Measurements from ENCODE around the gene SETD4.

The SETD4 gene

GRCh38 chr21:35989138-35989735 is 71.1 kb downstream of the SETD4 start:
- H3K36me3 ChIP-seq (ENCODE audit: control insufficient read depth, insufficient read depth, low read length) = no peaks in the 10 kb centered on the region
- DNase-seq (ENCODE audit: low read depth, low spot score) = no peak
- H3K27me3 ChIP-seq (ENCODE audit: control insufficient read depth, insufficient read depth, low read length) = no peaks in the 10 kb centered on the region
- H3K27ac ChIP-seq (ENCODE audit: low read length) = no peak overlapping the region
- H3K4me3 ChIP-seq (ENCODE audit: low read length) = no peak overlapping the region
- no peaks in the 10 kb centered on the region for H3K4me1 ChIP-seq (ENCODE audit: control insufficient read depth, insufficient read depth, low read length)
- no peaks in the 10 kb centered on the region for H3K9me3 ChIP-seq (ENCODE audit: control insufficient read depth, insufficient read depth, low read length)
- no CpG with 5 or more reads among the region's 10 CpGs for WGBS (ENCODE audit: insufficient coverage, insufficient read length)

- Histone ChIP-seq H3K9me3 (ENCODE audit: control insufficient read depth, insufficient read depth, low read length) (no peaks in the 10 kb centered on the region), H3K27me3 (ENCODE audit: control insufficient read depth, insufficient read depth, low read length) (no peaks in the 10 kb centered on the region), H3K4me3 (ENCODE audit: low read length) (no peak overlapping the region), H3K4me1 (ENCODE audit: control insufficient read depth, insufficient read depth, low read length) (no peaks in the 10 kb centered on the region), H3K36me3 (ENCODE audit: control insufficient read depth, insufficient read depth, low read length) (no peaks in the 10 kb centered on the region), H3K27ac (ENCODE audit: low read length) (no peak overlapping the region)
- no peak for DNase-seq (ENCODE audit: low read depth, low spot score)
- no CpG with 5 or more reads among the region's 6 CpGs for WGBS (ENCODE audit: insufficient coverage, insufficient read length)
Measured at GRCh38 chr21:35988416-35989137, 71.7 kb downstream of the SETD4 start.

- H3K4me1 ChIP-seq (ENCODE audit: control insufficient read depth, insufficient read depth, low read length) = no peaks in the 10 kb centered on the region
- WGBS (ENCODE audit: insufficient coverage, insufficient read length) = no CpG with 5 or more reads among the region's 5 CpGs
- DNase-seq (ENCODE audit: low read depth, low spot score) = no peak
- no peak overlapping the region for H3K27ac ChIP-seq (ENCODE audit: low read length)
- H3K27me3 ChIP-seq (ENCODE audit: control insufficient read depth, insufficient read depth, low read length) = no peaks in the 10 kb centered on the region
- H3K9me3 ChIP-seq (ENCODE audit: control insufficient read depth, insufficient read depth, low read length) = no peaks in the 10 kb centered on the region
- no peaks in the 10 kb centered on the region for H3K36me3 ChIP-seq (ENCODE audit: control insufficient read depth, insufficient read depth, low read length)
- no peak overlapping the region for H3K4me3 ChIP-seq (ENCODE audit: low read length)
Measured at GRCh38 chr21:35987475-35987874, 72.9 kb downstream of the SETD4 start.

GRCh38 chr21:35984654-35985361 is 75.5 kb downstream of the SETD4 start:
- no peak for DNase-seq (ENCODE audit: low read depth, low spot score)
- H3K27me3 ChIP-seq (ENCODE audit: control insufficient read depth, insufficient read depth, low read length) = no peaks in the 10 kb centered on the region
- WGBS (ENCODE audit: insufficient coverage, insufficient read length) = no CpG with 5 or more reads among the region's 11 CpGs
- no peak overlapping the region for H3K4me3 ChIP-seq (ENCODE audit: low read length)
- no peaks in the 10 kb centered on the region for H3K9me3 ChIP-seq (ENCODE audit: control insufficient read depth, insufficient read depth, low read length)
- no peaks in the 10 kb centered on the region for H3K4me1 ChIP-seq (ENCODE audit: control insufficient read depth, insufficient read depth, low read length)
- no peak overlapping the region for H3K27ac ChIP-seq (ENCODE audit: low read length)
- no peaks in the 10 kb centered on the region for H3K36me3 ChIP-seq (ENCODE audit: control insufficient read depth, insufficient read depth, low read length)
